ENCODE measurements around the gene DRICH1.
"Not testable (repeated sequence)": the region's sequence is repeated elsewhere in the genome, so short reads cannot be mapped to it uniquely, and the experiment has no call there.

DRICH1 gene

DNA sequence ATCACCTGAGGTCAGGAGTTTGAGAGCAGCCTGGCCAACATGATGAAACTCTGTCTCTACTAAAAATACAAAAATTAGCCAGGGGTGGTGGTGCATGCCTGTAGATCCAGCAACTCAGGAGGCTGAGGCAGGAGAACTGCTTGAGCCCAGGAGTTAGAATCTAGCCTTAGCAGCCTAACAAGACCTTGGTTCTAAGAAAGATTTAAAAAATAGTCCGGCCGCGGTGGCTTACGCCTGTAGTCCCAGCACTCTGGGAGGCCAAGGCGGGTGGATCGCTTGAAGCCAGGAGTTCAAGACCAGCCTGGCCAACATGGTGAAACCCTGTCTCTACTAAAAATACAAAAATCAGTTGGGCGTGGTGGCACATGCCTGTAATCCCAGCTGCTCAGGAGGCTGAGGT, 14.4 kb upstream of the DRICH1 start:
- DNase-seq = not testable (repeated sequence)

DNA sequence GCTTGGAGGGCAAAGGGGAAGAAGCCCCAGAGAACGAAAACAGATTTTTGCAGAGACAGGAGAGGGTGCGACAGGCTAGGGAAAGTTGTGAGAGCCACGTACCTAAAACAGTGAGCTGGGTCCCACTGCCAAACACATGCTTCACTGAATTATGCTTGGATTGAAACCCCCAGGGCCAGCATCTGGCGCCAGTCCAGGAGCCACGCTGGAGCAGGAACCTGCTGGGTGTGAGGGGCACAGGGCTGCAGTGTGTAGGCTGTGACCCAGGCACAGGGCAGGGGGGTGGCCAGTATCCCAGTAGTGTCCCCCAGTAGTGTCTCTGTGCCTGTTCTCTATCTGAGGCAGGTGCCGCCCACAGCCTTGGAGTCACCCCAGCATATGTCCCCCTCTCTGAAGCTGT, 8.1 kb upstream of the DRICH1 start:
- not testable (repeated sequence) for DNase-seq

DNA sequence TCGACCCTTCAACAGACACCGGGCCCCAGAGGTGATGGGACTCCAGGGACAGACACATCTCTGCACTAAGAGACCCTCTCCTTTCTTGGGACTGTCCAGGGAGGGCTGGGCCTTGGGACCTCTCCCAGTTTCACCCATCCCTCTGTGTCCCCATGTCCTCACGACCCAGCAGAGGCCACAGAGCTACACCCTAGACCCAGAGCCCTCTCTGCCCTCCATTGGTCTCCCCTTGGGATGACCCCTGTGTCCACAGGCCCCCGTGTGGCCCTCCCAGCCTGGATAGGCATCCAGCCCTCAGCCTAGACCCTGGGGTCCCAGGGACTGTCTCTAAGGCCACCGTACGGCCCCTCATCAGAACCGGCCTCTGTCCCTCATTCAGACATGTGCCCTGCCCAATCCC, 7.5 kb upstream of the DRICH1 start:
- no peak for DNase-seq

DNA sequence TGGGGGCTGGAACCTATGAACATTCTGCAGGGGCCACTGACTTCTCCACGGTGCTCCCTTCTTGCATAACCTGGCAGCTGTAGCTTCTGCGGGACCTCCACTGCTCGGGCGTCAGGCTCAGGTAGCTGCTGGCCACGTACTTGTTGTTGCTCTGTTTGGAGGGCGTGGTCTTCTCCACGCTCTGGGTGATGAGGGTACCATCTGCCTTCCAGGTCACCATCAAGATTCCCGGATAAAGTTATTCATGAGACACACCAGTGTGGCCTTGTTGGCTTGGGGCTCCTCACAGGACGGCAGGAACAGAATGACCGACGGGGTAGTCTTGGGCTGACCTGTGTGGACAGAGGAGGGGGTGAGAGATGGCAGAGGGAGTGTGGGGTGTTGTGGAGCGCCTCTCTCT, 6.5 kb upstream of the DRICH1 start:
- DNase-seq = no peak

DNA sequence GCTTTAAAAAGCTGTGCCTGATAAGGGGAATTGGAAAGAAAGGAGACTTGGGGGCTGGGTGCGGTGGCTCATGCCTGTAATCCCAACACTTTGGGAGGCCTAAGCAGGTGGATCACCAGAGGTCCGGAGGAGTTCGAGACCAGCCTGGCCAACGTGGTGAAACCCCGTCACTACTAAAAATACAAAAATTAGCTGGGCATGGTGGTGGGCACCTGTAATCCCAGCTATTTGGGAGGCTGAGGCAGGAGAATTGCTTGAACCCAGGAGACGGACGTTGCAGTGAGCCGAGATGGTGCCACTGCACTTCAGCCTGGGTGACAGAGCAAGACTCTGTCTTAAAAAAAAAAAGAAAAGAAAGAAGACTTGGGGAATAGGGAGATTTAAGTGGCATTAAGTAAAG, 3.2 kb upstream of the DRICH1 start:
- DNase-seq = not testable (repeated sequence)

DNA sequence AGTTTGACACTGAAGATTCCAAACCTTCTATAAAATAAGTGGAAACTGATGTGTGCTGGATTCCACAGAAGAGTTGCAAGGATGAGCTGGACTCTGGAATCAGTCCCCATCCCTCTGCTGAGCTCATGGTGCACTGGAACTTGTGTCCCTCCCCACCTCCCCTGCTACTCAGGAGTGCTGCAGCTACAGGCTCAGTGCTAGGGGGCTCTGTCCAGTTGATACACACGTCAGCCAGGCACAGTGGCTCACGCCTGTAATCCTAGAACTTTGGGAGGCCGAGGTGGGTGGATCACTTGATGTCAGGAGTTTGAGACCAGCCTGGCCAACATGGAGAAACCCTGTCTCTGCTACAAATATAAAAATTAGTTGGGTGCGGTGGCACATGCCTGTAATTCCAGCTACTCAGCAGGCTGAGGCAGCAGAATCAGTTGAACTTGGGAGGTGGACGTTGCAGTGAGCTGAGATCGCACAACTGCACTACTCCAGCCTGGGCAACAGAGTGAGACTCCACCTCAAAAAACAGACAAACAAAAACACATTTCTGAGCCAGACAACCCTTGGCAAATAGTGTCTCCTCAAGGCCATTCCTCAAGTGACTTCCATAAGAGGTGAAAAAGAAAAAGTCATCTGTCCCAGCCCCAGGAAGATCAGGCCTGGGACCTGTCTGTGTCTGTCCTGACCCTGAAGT, 3.9 kb downstream of the DRICH1 start:
- DNase-seq = not testable (repeated sequence)

DNA sequence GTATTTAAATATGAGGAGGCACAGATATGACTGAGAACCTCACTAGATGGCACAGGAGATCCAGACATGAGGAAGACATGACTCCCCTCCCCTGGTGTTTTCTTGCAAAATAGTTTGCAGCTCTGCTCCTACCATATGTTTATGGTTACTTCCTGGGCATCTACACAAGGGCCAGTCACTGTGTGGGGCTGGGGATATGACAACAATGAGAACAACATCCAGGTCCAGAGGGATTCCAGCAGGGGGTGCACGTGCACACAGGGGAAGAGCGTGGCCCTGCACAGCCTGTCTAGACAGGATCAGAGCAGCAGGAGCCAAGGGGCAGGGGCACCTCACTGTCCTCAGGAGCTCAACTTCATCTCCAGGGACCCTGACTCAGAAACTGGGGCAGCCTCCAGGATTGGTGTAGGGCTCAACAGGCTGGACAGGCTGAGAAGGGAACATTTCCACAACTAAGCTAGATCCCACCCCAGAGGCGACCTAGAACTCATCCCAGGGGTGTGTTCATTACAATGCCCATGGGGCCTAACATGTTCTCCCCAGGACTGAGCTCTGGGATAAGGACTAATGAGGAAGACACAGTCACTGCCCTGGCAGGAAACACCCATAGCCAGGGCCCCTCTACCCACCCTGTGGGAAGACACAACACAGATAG, 4.6 kb downstream of the DRICH1 start:
- DNase-seq = peak; percentile 59 to 67

DNA sequence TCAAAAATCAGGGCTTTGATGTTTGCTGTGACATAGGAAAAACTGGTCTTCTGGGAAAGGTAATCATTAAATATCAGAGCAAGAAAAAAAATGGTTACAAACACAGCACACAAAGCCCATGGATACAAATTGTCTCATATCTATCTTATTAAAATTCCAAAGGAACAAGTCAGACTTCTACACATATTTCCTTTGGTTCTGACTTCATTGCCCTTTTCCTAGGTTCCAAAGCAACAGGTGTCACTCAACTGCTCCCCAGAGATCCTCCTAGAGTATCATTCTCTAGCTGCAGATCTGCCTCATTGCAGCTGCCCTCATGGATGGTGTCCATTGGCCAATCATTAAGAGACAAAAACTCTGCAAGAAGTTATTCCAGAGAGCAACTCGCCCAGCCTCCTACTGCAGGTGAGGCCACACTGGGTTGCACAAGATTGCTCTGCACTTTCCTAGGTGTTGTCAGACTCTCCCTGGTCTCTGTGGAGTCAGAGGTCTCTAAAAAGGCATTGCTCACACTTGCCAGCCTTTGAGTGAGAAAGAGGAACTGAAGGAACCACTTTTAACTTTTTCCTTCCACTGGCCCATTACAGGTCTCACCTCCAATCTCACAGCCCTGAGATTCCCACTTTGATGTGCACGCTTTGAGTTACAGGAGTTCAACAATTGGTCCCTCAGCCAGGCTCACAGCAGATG, 5.7 kb downstream of the DRICH1 start:
- no peak for DNase-seq

DNA sequence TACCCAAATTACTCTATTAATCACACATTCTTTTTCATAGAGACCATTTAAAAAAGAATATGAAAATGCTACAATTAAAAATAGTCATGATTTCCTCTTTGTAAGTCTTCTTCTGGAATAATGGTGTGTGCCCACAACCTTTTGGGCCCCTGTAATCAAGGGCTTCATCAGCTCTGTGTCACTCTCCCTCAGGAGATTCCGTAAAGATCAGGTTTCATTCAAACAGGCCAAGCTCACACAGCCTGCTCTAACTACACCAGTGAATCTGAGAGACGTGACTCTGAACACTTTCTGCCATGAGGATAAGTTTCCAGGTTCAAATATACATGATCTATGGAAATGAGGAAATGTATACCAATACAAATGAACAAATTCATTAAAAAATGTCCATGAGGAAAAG, 9.5 kb downstream of the DRICH1 start:
- no peak for DNase-seq

DNA sequence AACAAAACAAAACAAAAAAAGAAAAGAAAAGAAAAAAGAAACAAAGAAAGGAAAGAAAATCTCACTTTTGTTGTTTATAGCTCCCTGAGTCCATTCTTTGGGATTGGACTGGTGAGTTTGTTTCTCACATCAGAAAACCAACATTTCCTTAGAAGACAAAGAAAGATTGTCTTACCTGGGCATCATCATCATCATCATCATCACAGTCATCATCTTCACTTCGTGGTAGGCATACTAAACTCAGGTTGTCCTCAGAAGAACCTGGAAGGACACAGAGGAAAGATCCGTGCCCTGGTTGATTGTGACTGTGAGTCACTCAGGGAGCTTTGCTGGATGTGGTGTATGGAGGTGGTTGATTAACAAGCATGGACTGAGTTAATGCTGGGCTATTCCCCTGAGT, 10.2 kb downstream of the DRICH1 start:
- not testable (repeated sequence) for DNase-seq

DNA sequence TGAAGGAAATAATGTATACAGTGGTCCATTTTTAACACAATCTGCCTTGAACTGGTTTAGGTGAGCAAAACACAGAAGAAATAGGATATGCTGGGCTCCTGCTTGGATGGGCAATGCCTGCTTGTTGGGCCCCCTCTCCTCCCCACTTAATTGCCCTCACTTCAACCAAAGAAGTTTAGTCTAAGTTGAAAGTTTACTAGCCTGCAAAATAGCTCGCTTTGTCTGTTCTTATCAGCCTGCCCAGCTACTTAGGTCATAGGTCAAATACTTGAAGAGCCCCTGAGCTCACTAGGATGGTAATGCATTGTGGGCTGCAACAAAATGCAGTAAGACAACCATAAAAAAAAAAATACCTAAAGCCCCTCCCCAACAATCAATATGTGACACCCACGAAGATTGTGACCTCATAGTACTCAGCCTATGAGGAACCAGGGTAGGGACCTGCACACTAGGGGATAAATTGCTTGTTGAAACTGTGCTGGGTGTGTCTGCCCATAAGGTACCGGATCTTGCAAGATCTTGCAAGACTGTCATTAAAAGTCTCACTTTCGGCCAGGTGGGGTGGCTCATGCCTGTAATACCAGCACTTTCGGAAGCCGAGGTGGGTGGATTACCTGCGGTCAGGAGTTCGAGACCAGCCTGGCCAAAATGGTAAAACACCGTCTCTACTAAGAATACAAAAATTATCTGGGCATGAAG, 10.9 kb downstream of the DRICH1 start:
- DNase-seq = no peak

DNA sequence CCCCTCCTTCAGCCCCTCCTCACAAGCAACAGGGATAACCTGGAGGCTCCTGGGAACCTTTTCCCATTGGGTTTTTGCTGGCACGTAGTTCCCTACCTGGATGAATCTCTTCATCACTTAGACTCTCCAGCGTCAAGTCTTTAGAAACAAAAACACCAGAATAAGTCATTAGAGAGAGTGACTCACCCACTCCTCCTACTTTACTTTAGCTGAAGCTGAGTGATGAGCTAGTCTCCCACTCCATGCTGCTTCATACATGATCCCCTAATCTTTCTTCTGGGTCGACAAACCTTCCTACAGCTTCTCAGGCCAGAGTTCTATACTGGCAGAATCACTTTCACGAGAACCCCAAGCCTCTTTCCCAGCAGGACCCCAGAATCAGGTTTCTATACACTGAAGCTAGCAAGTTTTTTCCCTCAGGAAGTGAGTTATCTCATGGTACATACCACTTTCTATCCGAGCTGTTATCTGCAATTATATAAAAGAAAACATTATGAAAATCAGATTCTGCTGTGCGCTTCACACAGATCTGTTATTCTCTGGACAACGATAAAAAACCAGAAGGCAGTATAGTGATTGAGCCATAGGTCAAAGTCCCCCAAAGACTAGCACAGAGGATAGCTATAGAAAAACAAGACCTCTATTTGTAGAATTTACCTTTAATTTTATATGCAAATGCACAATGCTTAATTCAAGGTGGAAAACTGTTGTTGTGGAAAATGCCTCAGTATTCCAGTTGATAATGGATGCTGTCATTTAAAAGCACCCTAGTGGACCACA, 18.7 kb downstream of the DRICH1 start:
- no peak for DNase-seq

DNA sequence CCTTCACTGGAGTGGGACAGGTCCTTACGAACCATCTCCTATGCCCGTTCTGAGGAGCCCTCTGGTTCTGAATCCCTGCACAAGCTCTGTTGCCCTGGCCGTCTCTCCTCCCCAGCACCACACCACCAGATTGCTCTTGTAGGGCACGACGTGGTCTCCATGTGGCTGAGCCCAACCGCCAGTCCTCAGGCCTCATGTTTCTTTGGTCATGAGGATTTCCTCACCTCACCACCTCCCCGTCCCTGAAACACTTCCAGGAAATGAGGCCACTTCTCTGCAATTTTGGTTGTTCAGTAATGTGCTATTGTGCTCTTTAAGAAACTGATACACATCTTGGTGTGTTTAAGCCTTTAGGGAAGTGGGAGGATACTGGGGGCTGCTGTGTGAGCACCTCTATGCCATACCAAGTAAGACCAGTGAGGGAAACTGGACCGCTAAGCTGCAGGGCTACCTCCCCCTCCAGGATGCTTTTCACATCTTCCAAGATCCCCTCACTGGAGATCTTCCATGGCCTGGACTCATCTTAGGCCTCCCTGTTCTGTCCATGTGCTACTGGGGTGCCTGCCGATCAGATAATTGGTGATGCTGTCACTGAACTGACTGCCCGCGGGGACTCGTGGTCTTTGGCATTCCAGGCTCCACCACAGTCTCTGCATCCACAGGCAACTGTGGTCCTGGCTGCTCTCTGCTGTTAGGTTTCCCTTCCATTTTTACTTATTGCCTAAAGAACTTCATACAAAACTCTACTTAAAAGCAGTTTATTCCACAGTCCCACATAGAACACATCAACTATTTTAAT, 21.9 kb downstream of the DRICH1 start:
- no peak for DNase-seq

DNA sequence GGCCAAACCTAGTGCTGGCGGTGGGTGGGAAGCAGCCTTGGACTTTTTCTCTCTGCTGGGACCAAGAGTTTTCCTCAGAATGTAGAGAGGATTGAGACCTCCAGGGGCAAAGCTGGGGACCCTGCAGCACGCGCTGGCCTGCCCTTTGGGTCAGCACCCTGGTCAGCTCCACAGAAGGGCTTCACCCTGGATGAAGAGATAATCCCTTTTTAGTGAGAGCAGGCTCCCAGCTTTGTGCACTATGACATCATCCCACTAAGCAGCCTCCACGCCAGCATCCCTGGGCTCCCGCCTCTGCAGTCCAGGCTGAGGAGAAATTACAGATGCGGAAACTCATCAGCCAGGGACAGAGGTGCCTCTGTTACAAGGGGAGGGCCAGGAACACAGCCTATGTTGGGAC, 23.5 kb downstream of the DRICH1 start:
- DNase-seq = no peak

DNA sequence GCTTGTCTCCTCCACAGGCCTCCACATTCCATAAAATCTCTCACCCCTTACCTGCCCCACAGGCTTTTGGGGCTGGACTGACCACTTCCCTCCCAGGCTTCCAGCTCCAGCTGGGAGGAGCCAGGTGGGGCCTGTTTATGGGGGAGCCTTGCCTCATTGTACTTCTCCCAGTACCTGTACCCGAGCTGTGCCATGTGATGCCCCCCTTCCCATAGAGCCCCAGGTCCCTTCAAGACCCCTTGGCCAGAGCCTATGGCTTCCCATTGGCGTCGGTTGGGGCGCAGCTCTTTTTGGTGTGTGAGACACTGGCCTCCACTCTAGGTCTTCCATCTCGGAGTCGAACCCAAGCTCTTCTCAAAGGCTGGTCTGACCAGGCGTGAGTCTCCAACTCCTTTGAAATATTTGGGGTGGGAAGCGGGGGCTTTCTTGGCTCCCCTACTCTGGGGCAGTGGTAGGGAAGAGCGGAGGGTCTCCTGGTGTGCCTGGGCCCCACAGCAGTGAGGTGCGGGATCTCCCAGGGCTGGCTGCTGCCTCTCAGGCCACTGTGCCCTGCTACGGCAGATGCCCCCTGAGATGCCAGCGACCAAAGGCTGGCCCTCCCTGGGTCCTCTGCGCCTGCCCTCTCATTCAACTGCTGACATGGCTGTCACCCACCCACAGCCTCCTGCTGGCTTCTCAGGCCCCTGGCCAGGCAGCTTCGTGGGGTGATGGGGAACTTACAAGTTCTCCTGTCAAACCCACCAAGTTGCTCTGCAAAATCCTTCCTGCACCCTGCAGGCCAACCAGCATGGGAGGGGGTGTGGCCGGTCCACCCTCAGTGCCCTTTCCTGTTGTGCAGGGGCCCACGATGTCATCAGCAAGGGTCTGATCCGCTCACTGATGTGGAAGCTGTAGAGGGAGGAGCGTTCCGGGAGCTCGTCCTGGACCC, 25.7 kb downstream of the DRICH1 start:
- no peak for DNase-seq

DNA sequence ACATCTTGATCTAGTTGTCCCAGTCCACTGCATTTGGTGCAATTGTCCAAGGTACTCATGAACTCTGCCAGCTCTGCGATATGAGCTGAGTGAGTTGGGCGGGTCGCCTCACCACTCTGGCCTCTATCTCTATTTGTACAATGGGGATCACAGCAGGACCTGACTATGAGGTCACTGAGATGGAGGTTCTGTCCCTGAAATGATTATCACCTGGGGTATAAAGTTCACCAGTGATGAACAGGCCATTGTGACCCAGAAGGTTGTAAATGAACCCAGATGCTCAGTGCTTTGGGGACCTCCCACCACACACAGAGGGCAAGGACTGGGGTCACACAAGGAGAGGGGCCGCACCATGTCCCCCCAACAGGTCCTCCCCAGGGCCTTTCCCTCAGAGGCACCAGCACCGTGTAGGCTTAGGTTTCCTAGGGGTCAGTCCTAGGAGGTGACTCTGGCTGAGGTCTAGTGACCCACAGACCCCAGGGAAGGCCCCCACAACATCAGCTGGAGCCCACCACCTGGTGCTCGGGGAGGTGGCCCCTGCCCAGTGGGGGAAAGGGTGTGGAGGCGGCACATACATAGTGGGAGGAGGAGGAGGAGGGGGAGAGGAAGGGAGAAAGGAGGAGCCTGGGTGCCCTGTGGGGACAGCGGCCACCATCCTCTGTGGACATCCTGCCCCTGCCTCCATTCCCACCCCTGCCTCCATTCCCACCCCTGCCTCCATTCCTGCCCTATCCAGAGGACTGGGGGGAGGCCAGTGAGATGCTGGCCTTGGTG, 27.0 kb downstream of the DRICH1 start:
- no peak for DNase-seq

DNA sequence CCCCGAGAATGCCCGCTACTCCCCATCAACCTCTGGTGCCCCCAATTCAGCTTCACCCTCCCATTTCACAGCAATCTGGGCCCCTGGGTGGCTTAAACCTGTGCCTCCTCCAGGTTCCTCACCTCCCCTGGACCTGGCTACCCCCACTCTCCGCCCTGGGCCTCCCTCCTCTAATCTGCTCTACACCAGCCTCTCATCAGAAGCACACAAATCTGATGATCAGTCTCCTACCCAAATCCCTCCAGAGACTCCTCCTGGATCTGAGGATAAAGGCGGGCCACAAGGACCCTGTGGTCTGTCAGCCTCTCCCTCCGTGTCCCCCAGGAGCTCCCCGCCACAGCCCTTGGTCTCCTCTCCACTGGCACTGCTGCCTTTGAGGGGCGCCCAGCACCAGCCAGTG, 28.9 kb downstream of the DRICH1 start:
- no peak for DNase-seq

DNA sequence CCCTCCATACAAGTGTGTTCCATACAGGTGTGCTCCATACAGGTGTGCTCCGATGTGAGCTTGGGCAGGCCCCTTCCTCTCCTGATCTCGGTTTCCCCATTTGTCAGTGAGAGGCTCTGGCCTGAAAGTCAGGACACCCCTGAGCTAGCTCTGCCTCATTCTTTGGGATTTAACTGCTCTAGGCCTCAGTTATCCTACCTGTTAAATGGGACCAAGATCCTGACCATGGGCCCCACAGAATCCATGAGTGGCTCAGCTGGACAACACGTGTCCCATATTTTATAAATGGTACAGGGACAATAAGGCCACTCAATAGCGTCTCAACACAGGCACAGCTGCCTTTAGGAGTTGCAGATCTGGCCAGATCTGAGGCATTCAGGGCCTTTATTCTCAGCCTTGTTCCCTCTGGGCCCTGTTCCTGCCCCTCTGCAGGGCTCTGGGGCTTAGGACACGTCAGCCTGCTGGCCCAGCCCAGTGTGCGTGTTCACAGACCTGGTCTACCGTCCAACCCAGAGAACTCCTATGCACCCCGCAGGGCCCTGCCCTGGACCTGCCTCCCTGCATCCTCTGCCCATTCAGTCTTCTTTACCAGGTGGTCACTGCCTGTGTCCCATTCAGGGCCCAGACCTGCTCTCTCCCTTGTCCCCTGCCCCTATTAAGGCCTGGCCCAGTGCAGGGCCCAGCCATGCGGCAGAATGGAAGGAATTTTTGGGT, 33.2 kb downstream of the DRICH1 start:
- DNase-seq = no peak

DNA sequence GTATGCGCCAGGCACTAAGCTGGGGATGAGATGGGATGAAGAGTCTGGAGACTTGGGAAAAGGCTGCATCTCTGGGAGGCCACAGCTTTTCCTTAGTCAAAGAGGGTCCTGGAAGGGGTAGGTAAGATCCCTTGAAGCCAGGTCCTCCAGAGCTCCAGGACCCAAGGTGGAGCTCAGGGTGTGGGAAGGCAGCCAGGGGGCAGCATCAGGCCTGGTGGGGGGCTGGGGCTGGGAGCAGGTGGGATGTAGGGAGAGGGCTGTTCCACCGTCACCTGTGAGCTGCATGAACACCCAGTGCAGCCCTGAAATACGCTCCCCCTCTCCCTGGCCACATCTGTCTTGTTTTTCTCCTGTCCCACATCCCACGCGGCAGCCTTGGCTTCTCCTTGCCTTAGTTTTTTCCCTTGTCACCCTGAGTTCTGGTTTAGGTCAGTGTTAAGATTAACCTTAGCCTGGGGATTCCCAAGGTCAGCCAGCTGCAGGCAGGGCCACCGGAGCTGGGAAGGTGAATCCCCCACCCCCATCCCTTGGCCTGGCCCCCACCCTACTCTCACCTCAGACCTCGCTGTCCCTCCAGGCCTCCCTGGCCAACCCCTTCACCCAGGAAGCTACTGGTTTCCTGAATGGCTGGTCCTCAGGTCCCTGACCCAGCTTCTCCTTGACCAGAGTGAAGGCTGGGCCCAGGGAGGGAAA, 34.4 kb downstream of the DRICH1 start:
- DNase-seq = not testable (repeated sequence)

Data from CD4-positive, alpha-beta T cell treated with Interferon alpha-2 for 1 hour (primary cell).